ENCODE measurements around the gene NAT9. TPM values are rescaled to one million over a fixed set of nuclear protein-coding genes. Genes with fewer than 3 reads are reported as not detected.

NAT9 gene
- polyA plus RNA-seq, 1 donor, result 34.2 TPM

GRCh38 chr17:74779948-74780400, 3.8 kb upstream of the NAT9 start:
- H3K9me3 ChIP-seq (ENCODE audit: control insufficient read depth, low read depth, low read length), result no peaks in the 10 kb centered on the region
- DNase-seq, result peak in 1 of 2 donors; percentile 27
- WGBS (ENCODE audit: insufficient coverage, low lambda C conversion rate), result no CpG with 5 or more reads among the region's 11 CpGs
- H3K36me3 ChIP-seq (ENCODE audit: control insufficient read depth, insufficient read depth, low read length), result peaks cover 5% of the 10 kb centered on the region
- H3K4me1 ChIP-seq (ENCODE audit: control insufficient read depth, insufficient read depth, low read length), result peaks cover 25% of the 10 kb centered on the region
- no peak overlapping the region for H3K4me3 ChIP-seq (ENCODE audit: low read length)
- H3K27me3 ChIP-seq (ENCODE audit: control insufficient read depth, insufficient read depth, low read length), result no peaks in the 10 kb centered on the region
- H3K27ac ChIP-seq (ENCODE audit: low read length), result peak overlapping the region; percentile 27

GRCh38 chr17:74779501-74779900, 3.4 kb upstream of the NAT9 start:
- H3K36me3 ChIP-seq (ENCODE audit: control insufficient read depth, insufficient read depth, low read length), result peaks cover 5% of the 10 kb centered on the region
- 100% methylated on average over 2 of the region's 8 CpGs for WGBS (ENCODE audit: insufficient coverage, low lambda C conversion rate)
- H3K27ac ChIP-seq (ENCODE audit: low read length), result peak overlapping the region; percentile 27
- H3K4me3 ChIP-seq (ENCODE audit: low read length), result no peak overlapping the region
- DNase-seq, result no peak
- H3K27me3 ChIP-seq (ENCODE audit: control insufficient read depth, insufficient read depth, low read length), result no peaks in the 10 kb centered on the region
- no peaks in the 10 kb centered on the region for H3K9me3 ChIP-seq (ENCODE audit: control insufficient read depth, low read depth, low read length)
- peaks cover 25% of the 10 kb centered on the region for H3K4me1 ChIP-seq (ENCODE audit: control insufficient read depth, insufficient read depth, low read length)

- Histone ChIP-seq H3K27ac (ENCODE audit: low read length) (peak overlapping the region; percentile 27), H3K4me3 (ENCODE audit: low read length) (no peak overlapping the region), H3K36me3 (ENCODE audit: control insufficient read depth, insufficient read depth, low read length) (peaks cover 5% of the 10 kb centered on the region), H3K9me3 (ENCODE audit: control insufficient read depth, low read depth, low read length) (no peaks in the 10 kb centered on the region), H3K4me1 (ENCODE audit: control insufficient read depth, insufficient read depth, low read length) (peaks cover 25% of the 10 kb centered on the region), H3K27me3 (ENCODE audit: control insufficient read depth, insufficient read depth, low read length) (no peaks in the 10 kb centered on the region)
- no peak for DNase-seq
- WGBS (ENCODE audit: insufficient coverage, low lambda C conversion rate), result no CpG with 5 or more reads among the region's 5 CpGs
These were observed 2.8 kb upstream of the NAT9 start for GRCh38 chr17:74778960-74779359.

GRCh38 chr17:74777901-74778515, 1.9 kb upstream of the NAT9 start:
- WGBS (ENCODE audit: insufficient coverage, low lambda C conversion rate), result no CpG with 5 or more reads among the region's 6 CpGs
- Histone ChIP-seq H3K9me3 (ENCODE audit: control insufficient read depth, low read depth, low read length) (no peaks in the 10 kb centered on the region), H3K27me3 (ENCODE audit: control insufficient read depth, insufficient read depth, low read length) (no peaks in the 10 kb centered on the region), H3K36me3 (ENCODE audit: control insufficient read depth, insufficient read depth, low read length) (peaks cover 7% of the 10 kb centered on the region), H3K27ac (ENCODE audit: low read length) (peak overlapping the region; percentile 66), H3K4me1 (ENCODE audit: control insufficient read depth, insufficient read depth, low read length) (peaks cover 31% of the 10 kb centered on the region), H3K4me3 (ENCODE audit: low read length) (no peak overlapping the region)
- peak in 1 of 2 donors; percentile 59 for DNase-seq

- peaks cover 18% of the 10 kb centered on the region for H3K36me3 ChIP-seq (ENCODE audit: control insufficient read depth, insufficient read depth, low read length)
- H3K9me3 ChIP-seq (ENCODE audit: control insufficient read depth, low read depth, low read length), result no peaks in the 10 kb centered on the region
- no peaks in the 10 kb centered on the region for H3K27me3 ChIP-seq (ENCODE audit: control insufficient read depth, insufficient read depth, low read length)
- H3K4me3 ChIP-seq (ENCODE audit: low read length), result peak overlapping the region; percentile 60
- H3K4me1 ChIP-seq (ENCODE audit: control insufficient read depth, insufficient read depth, low read length), result peaks cover 41% of the 10 kb centered on the region
- no peak for DNase-seq
- H3K27ac ChIP-seq (ENCODE audit: low read length), result no peak overlapping the region
- no CpG with 5 or more reads among the region's 10 CpGs for WGBS (ENCODE audit: insufficient coverage, low lambda C conversion rate)
These were observed 845 bp upstream of the NAT9 start for GRCh38 chr17:74776990-74777389.

GRCh38 chr17:74775409-74776043, 619 bp downstream of the NAT9 start:
- H3K4me1 ChIP-seq (ENCODE audit: control insufficient read depth, insufficient read depth, low read length), result peaks cover 51% of the 10 kb centered on the region
- DNase-seq, result no peak
- H3K4me3 ChIP-seq (ENCODE audit: low read length), result peak overlapping the region; percentile 86

GRCh38 chr17:74773871-74774286, 2.3 kb downstream of the NAT9 start:
- Histone ChIP-seq H3K36me3 (ENCODE audit: control insufficient read depth, insufficient read depth, low read length) (peaks cover 43% of the 10 kb centered on the region), H3K4me1 (ENCODE audit: control insufficient read depth, insufficient read depth, low read length) (peaks cover 58% of the 10 kb centered on the region), H3K4me3 (ENCODE audit: low read length) (no peak overlapping the region), H3K27ac (ENCODE audit: low read length) (no peak overlapping the region), H3K9me3 (ENCODE audit: control insufficient read depth, low read depth, low read length) (no peaks in the 10 kb centered on the region), H3K27me3 (ENCODE audit: control insufficient read depth, insufficient read depth, low read length) (no peaks in the 10 kb centered on the region)
- no CpG with 5 or more reads among the region's 6 CpGs for WGBS (ENCODE audit: insufficient coverage, low lambda C conversion rate)
- DNase-seq, result no peak

More at GRCh38 chr17:74775409-74776043, 619 bp downstream of the NAT9 start:
- no peak overlapping the region for H3K27ac ChIP-seq (ENCODE audit: low read length)
- H3K36me3 ChIP-seq (ENCODE audit: control insufficient read depth, insufficient read depth, low read length), result peaks cover 32% of the 10 kb centered on the region
- no peaks in the 10 kb centered on the region for H3K27me3 ChIP-seq (ENCODE audit: control insufficient read depth, insufficient read depth, low read length)
- WGBS (ENCODE audit: insufficient coverage, low lambda C conversion rate), result no CpG with 5 or more reads among the region's 12 CpGs
- no peaks in the 10 kb centered on the region for H3K9me3 ChIP-seq (ENCODE audit: control insufficient read depth, low read depth, low read length)

GRCh38 chr17:74773414-74773813, 2.7 kb downstream of the NAT9 start:
- Histone ChIP-seq H3K4me1 (ENCODE audit: control insufficient read depth, insufficient read depth, low read length) (peaks cover 62% of the 10 kb centered on the region), H3K4me3 (ENCODE audit: low read length) (no peak overlapping the region), H3K27me3 (ENCODE audit: control insufficient read depth, insufficient read depth, low read length) (no peaks in the 10 kb centered on the region), H3K9me3 (ENCODE audit: control insufficient read depth, low read depth, low read length) (no peaks in the 10 kb centered on the region), H3K36me3 (ENCODE audit: control insufficient read depth, insufficient read depth, low read length) (peaks cover 47% of the 10 kb centered on the region), H3K27ac (ENCODE audit: low read length) (no peak overlapping the region)
- WGBS (ENCODE audit: insufficient coverage, low lambda C conversion rate), result no CpG with 5 or more reads among the region's 6 CpGs
- DNase-seq, result no peak

GRCh38 chr17:74772053-74772452, 4.1 kb downstream of the NAT9 start:
- Histone ChIP-seq H3K27ac (ENCODE audit: low read length) (peak overlapping the region; percentile 3), H3K27me3 (ENCODE audit: control insufficient read depth, insufficient read depth, low read length) (no peaks in the 10 kb centered on the region), H3K4me1 (ENCODE audit: control insufficient read depth, insufficient read depth, low read length) (peaks cover 72% of the 10 kb centered on the region), H3K9me3 (ENCODE audit: control insufficient read depth, low read depth, low read length) (no peaks in the 10 kb centered on the region), H3K36me3 (ENCODE audit: control insufficient read depth, insufficient read depth, low read length) (peaks cover 61% of the 10 kb centered on the region), H3K4me3 (ENCODE audit: low read length) (no peak overlapping the region)
- peak in 1 of 2 donors; percentile 51 for DNase-seq
- no CpG with 5 or more reads among the region's 13 CpGs for WGBS (ENCODE audit: insufficient coverage, low lambda C conversion rate)

- WGBS (ENCODE audit: insufficient coverage, low lambda C conversion rate), result no CpG with 5 or more reads among the region's 9 CpGs
- H3K27me3 ChIP-seq (ENCODE audit: control insufficient read depth, insufficient read depth, low read length), result no peaks in the 10 kb centered on the region
- H3K27ac ChIP-seq (ENCODE audit: low read length), result peak overlapping the region; percentile 69
- peaks cover 73% of the 10 kb centered on the region for H3K4me1 ChIP-seq (ENCODE audit: control insufficient read depth, insufficient read depth, low read length)
- no peaks in the 10 kb centered on the region for H3K9me3 ChIP-seq (ENCODE audit: control insufficient read depth, low read depth, low read length)
- DNase-seq, result no peak
- H3K4me3 ChIP-seq (ENCODE audit: low read length), result no peak overlapping the region
- peaks cover 67% of the 10 kb centered on the region for H3K36me3 ChIP-seq (ENCODE audit: control insufficient read depth, insufficient read depth, low read length)
These were observed 4.7 kb downstream of the NAT9 start for GRCh38 chr17:74771319-74771914.

All from large intestine (tissue), 3 donors.